Liver (tissue), 9 donors: ENCODE measurements around the gene WFDC11. TPM values are rescaled to one million over a fixed set of nuclear protein-coding genes. Genes with fewer than 3 reads are reported as not detected.

Experiments used
- DNase-seq: peaks from one replicate; pipeline ENCODE4 v3.0.0-alpha.2; 2017; ENCODE audit warnings: low spot score
- H3K27ac ChIP-seq, 2 donors: one replicate each; pipeline ENCODE4 v1.7.0; 2013; ENCODE audit warnings: inconsistent platforms in 2 of 2, low read length in 2 of 2, control low read depth in 1 of 2, low read depth in 1 of 2, mild to moderate bottlenecking in 1 of 2
- H3K27me3 ChIP-seq, 4 donors: one replicate each; pipeline versions ENCODE4 v1.6.1 to v1.7.0; 2013; ENCODE audit warnings: low read length in 3 of 4, inconsistent platforms in 1 of 4, mild to moderate bottlenecking in 1 of 4, moderate library complexity in 1 of 4; ENCODE audit not compliant: control insufficient read depth in 4 of 4, insufficient read depth in 4 of 4
- H3K36me3 ChIP-seq, 4 donors: one replicate each; pipeline versions ENCODE4 v1.6.1 to v1.7.0; 2013; ENCODE audit warnings: low read length in 3 of 4, mild to moderate bottlenecking in 3 of 4, low read depth in 1 of 4, moderate library complexity in 1 of 4; ENCODE audit not compliant: control insufficient read depth in 4 of 4, insufficient read depth in 3 of 4
- H3K4me1 ChIP-seq, 4 donors: one replicate each; pipeline versions ENCODE4 v1.6.1 to v1.7.0; 2013; ENCODE audit warnings: low read length in 3 of 4, mild to moderate bottlenecking in 3 of 4, moderate library complexity in 1 of 4; ENCODE audit not compliant: control insufficient read depth in 4 of 4, insufficient read depth in 4 of 4
- H3K4me3 ChIP-seq, 3 donors: one replicate each; pipeline versions ENCODE4 v1.6.1 to v1.7.0; 2013; ENCODE audit warnings: low read length in 3 of 3, control low read depth in 1 of 3, low read depth in 1 of 3, mild to moderate bottlenecking in 1 of 3
- H3K9ac ChIP-seq, 2 donors: one replicate each; pipeline ENCODE4 v1.7.0; 2013; ENCODE audit warnings: low read length in 2 of 2, mild to moderate bottlenecking in 2 of 2, moderate library complexity in 2 of 2, control low read depth in 1 of 2, low read depth in 1 of 2
- H3K9me3 ChIP-seq, 4 donors: one replicate each; pipeline versions ENCODE4 v1.6.1 to v1.7.0; 2013; ENCODE audit warnings: low read length in 3 of 4; ENCODE audit not compliant: control insufficient read depth in 4 of 4
- ATF3 ChIP-seq: IDR thresholded peaks from 2 replicates; pipeline ENCODE4 v1.6.1; 2016; ENCODE audit warnings: antibody characterized with exemption
- CTCF ChIP-seq: fragments of 150-350 bp; IDR thresholded peaks from 2 replicates; pipeline ENCODE4 v1.5.1; 2017; ENCODE audit warnings: improper control_type of control experiment, low read depth, low read length; ENCODE audit not compliant: missing input control
- EGR1 ChIP-seq, 2 donors: IDR thresholded peaks; 2 replicates each; pipeline ENCODE4 v1.6.1; 2016 to 2018; ENCODE audit warnings: antibody characterized with exemption in 2 of 2, low read depth in 2 of 2
- FOXA1 ChIP-seq: IDR thresholded peaks from 2 replicates; pipeline ENCODE4 v1.6.1; 2016; ENCODE audit warnings: antibody characterized with exemption
- FOXA2 ChIP-seq: IDR thresholded peaks from 2 replicates; pipeline ENCODE4 v1.6.1; 2016; ENCODE audit warnings: antibody characterized with exemption
- GABPA ChIP-seq, 2 donors: IDR thresholded peaks in 1 of 2; conservative IDR thresholded peaks in 1 of 2; 2 replicates each; pipeline ENCODE4 v1.6.1; 2016; ENCODE audit warnings: antibody characterized with exemption in 2 of 2, mild to moderate bottlenecking in 1 of 2, moderate library complexity in 1 of 2
- HNF4A ChIP-seq, 2 donors: conservative IDR thresholded peaks; 2 replicates each; pipeline ENCODE4 v1.6.1; 2016; ENCODE audit warnings: antibody characterized with exemption in 2 of 2, mild to moderate bottlenecking in 2 of 2
- JUND ChIP-seq, 2 donors: IDR thresholded peaks; 2 replicates each; pipeline ENCODE4 v1.6.1; 2016; ENCODE audit warnings: antibody characterized with exemption in 2 of 2
- NR2F2 ChIP-seq: IDR thresholded peaks from 2 replicates; pipeline ENCODE4 v1.6.1; 2016; ENCODE audit warnings: antibody characterized with exemption
- RAD21 ChIP-seq, 2 donors: IDR thresholded peaks; 2 replicates each; pipeline ENCODE4 v1.6.1; 2016; ENCODE audit warnings: antibody characterized with exemption in 2 of 2, mild to moderate bottlenecking in 2 of 2
- SP1 ChIP-seq: IDR thresholded peaks from 2 replicates; pipeline ENCODE4 v1.6.1; 2018; ENCODE audit warnings: antibody characterized with exemption, mild to moderate bottlenecking
- TAF1 ChIP-seq: conservative IDR thresholded peaks from 2 replicates; pipeline ENCODE4 v1.6.1; 2016; ENCODE audit warnings: antibody characterized with exemption, mild to moderate bottlenecking
- WGBS: extraction: QIAGEN DNeasy Blood & Tissue Kit; methylation state at CpG from one replicate; pipeline ENCODE4 v1.1.7; 2013; 5-methylcytosine and 5-hydroxymethylcytosine counted together
- polyA plus RNA-seq, 2 donors: library from polyadenylated mRNA; stranded (reverse) in 1 of 2; unstranded in 1 of 2; fragments of 200-250 nt in 1 of 2; fragments of >200 nt in 1 of 2; fragmentation: Nextera tagmentation in 1 of 2; extraction: Ambion mirVana in 1 of 2; gene quantifications; one replicate each; pipeline versions ENCODE4 v1.2.1 to v1.2.3, GENCODE V29; 2013 to 2015
- total RNA-seq, 2 donors: library from RNA; depleted of rRNA; stranded (reverse); fragments of >200 nt; gene quantifications; one replicate each; pipeline ENCODE4 v1.2.3, GENCODE V29; 2014
- TF ChIP-seq, protein P1 (sequence below): IDR thresholded peaks from 2 replicates; pipeline ENCODE4 v1.6.1; 2016; ENCODE audit warnings: antibody characterized with exemption
- TF ChIP-seq, protein P2 (sequence below): IDR thresholded peaks from 2 replicates; pipeline ENCODE4 v1.6.1; 2016; ENCODE audit warnings: antibody characterized with exemption
- TF ChIP-seq, protein P3 (sequence below): IDR thresholded peaks from 2 replicates; pipeline ENCODE4 v1.6.1; 2016; ENCODE audit warnings: antibody characterized with exemption, mild to moderate bottlenecking
- donor health status: healthy.
- donor health status: healthy.
- donor health status: healthy.
- donor health status: healthy.
- donor health status: healthy.

WFDC11 gene
- total and polyA plus RNA-seq, 4 donors, result not detected

- WGBS, result 79% methylated on average over 1 of the region's 1 CpG
- Histone ChIP-seq H3K9me3 (no peaks in the 10 kb centered on the region), H3K36me3 (no peaks in the 10 kb centered on the region), H3K4me3 (no peak overlapping the region), H3K9ac (no peak overlapping the region), H3K27me3 (peaks cover 0 to 7% (median 0%) of the 10 kb centered on the region in 4 donors), H3K27ac (no peak overlapping the region), H3K4me1 (no peaks in the 10 kb centered on the region)
- TF ChIP-seq JUND (IDR thresholded peaks at IDR 0.05) (no peak), RAD21 (IDR thresholded peaks at IDR 0.05) (no peak), CTCF (no peak)
- DNase-seq, result no peak
Observed at GRCh38 chr20:45636513-45636912, 33.5 kb downstream of the WFDC11 start.

- H3K36me3 ChIP-seq, result no peaks in the 10 kb centered on the region
- H3K9ac ChIP-seq, result no peak within 1 kb of the TSS
- no peak for DNase-seq
- H3K9me3 ChIP-seq, result no peaks in the 10 kb centered on the region
- no peaks in the 10 kb centered on the region for H3K4me1 ChIP-seq
- TF ChIP-seq RAD21 (IDR thresholded peaks at IDR 0.05), result no peak
- no peak for TF ChIP-seq GABPA (IDR thresholded peaks at IDR 0.05 in 1 of 2, conservative IDR thresholded peaks at IDR 0.05 in 1 of 2)
- no peak for TF ChIP-seq EGR1 (IDR thresholded peaks at IDR 0.05; ENCODE audit: low read depth in 2 of 2)
- TF ChIP-seq FOXA2, result no peak
- TF ChIP-seq, protein P1, sequence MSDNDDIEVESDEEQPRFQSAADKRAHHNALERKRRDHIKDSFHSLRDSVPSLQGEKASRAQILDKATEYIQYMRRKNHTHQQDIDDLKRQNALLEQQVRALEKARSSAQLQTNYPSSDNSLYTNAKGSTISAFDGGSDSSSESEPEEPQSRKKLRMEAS, result no peak
- no peaks in the 10 kb centered on the region for H3K27me3 ChIP-seq
- H3K27ac ChIP-seq, result no peak within 1 kb of the TSS
- WGBS, result 70% methylated on average over 4 of the region's 4 CpGs
- no peak within 1 kb of the TSS for H3K4me3 ChIP-seq
Observed at GRCh38 chr20:45631184-45631583, 38.9 kb downstream of the WFDC11 start, which contains the start of gene WFDC9. Gene WFDC9 (minus strand): TSS chr20:45631284. CDS start chr20:45610181, 21,103 bp downstream.

- DNase-seq, result no peak
- H3K27me3 ChIP-seq, result no peaks in the 10 kb centered on the region
- H3K27ac ChIP-seq, result no peak overlapping the region
- H3K4me3 ChIP-seq, result no peak overlapping the region
- no peaks in the 10 kb centered on the region for H3K9me3 ChIP-seq
- no peaks in the 10 kb centered on the region for H3K4me1 ChIP-seq
- no peak overlapping the region for H3K9ac ChIP-seq
- H3K36me3 ChIP-seq, result no peaks in the 10 kb centered on the region
- TF ChIP-seq SP1 (no peak), FOXA1 (no peak), EGR1 (IDR thresholded peaks at IDR 0.05; ENCODE audit: low read depth in 2 of 2) (no peak), RAD21 (IDR thresholded peaks at IDR 0.05) (no peak), NR2F2 (no peak), ATF3 (no peak), FOXA2 (no peak), HNF4A (conservative IDR thresholded peaks at IDR 0.05) (no peak), TAF1 (no peak)
- TF ChIP-seq, protein P2, sequence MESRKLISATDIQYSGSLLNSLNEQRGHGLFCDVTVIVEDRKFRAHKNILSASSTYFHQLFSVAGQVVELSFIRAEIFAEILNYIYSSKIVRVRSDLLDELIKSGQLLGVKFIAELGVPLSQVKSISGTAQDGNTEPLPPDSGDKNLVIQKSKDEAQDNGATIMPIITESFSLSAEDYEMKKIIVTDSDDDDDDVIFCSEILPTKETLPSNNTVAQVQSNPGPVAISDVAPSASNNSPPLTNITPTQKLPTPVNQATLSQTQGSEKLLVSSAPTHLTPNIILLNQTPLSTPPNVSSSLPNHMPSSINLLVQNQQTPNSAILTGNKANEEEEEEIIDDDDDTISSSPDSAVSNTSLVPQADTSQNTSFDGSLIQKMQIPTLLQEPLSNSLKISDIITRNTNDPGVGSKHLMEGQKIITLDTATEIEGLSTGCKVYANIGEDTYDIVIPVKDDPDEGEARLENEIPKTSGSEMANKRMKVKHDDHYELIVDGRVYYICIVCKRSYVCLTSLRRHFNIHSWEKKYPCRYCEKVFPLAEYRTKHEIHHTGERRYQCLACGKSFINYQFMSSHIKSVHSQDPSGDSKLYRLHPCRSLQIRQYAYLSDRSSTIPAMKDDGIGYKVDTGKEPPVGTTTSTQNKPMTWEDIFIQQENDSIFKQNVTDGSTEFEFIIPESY, result no peak
- TF ChIP-seq, protein P3, sequence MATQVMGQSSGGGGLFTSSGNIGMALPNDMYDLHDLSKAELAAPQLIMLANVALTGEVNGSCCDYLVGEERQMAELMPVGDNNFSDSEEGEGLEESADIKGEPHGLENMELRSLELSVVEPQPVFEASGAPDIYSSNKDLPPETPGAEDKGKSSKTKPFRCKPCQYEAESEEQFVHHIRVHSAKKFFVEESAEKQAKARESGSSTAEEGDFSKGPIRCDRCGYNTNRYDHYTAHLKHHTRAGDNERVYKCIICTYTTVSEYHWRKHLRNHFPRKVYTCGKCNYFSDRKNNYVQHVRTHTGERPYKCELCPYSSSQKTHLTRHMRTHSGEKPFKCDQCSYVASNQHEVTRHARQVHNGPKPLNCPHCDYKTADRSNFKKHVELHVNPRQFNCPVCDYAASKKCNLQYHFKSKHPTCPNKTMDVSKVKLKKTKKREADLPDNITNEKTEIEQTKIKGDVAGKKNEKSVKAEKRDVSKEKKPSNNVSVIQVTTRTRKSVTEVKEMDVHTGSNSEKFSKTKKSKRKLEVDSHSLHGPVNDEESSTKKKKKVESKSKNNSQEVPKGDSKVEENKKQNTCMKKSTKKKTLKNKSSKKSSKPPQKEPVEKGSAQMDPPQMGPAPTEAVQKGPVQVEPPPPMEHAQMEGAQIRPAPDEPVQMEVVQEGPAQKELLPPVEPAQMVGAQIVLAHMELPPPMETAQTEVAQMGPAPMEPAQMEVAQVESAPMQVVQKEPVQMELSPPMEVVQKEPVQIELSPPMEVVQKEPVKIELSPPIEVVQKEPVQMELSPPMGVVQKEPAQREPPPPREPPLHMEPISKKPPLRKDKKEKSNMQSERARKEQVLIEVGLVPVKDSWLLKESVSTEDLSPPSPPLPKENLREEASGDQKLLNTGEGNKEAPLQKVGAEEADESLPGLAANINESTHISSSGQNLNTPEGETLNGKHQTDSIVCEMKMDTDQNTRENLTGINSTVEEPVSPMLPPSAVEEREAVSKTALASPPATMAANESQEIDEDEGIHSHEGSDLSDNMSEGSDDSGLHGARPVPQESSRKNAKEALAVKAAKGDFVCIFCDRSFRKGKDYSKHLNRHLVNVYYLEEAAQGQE, result no peak
- TF ChIP-seq, protein P1, result no peak
Observed at GRCh38 chr20:45630371-45630770, 39.7 kb downstream of the WFDC11 start.
